Omental fat pad (tissue), 4 donors: ENCODE data around the gene LZTS2. TPM values are rescaled to one million over a fixed set of nuclear protein-coding genes. Genes with fewer than 3 reads are reported as not detected.

Experiments
- ATAC-seq: fragments of 150-250 bp; one replicate; pipeline ENCODE4 v1.9.1; 2016; ENCODE audit warnings: mild to moderate bottlenecking, moderate library complexity; ENCODE audit not compliant: low FRiP score
- DNase-seq: peaks from one replicate; pipeline ENCODE4 v3.0.0-alpha.2; 2019; ENCODE audit warnings: low spot score
- CTCF ChIP-seq, 3 donors: fragments of 450-650 bp; IDR thresholded peaks; one replicate each; pipeline ENCODE4 v1.5.1; 2016 to 2017; ENCODE audit warnings: antibody characterized with exemption in 3 of 3, mild to moderate bottlenecking in 3 of 3, moderate library complexity in 2 of 3
- total RNA-seq, 4 donors: library from RNA; depleted of rRNA; stranded (reverse); fragments of >200 nt; gene quantifications; one replicate each; pipeline ENCODE4 v1.1.0, GENCODE V29; 2016

LZTS2 gene
- total RNA-seq, 4 donors from 2014 or later: 59.4 to 98.0 (median 72.6) TPM

- TF ChIP-seq CTCF (IDR thresholded peaks at IDR 0.05): no peak
- ATAC-seq (no peak), DNase-seq (no peak)
These were observed 19.8 kb upstream of the LZTS2 start for GRCh38 chr10:100979791-100980272.

GRCh38 chr10:100980311-100980710, 19.3 kb upstream of the LZTS2 start:
- DNase-seq: no peak
- no peak for TF ChIP-seq CTCF (IDR thresholded peaks at IDR 0.05)
- no peak for ATAC-seq

GRCh38 chr10:100980711-100981110, 18.9 kb upstream of the LZTS2 start:
- DNase-seq: no peak
- ATAC-seq: no peak
- no peak for TF ChIP-seq CTCF (IDR thresholded peaks at IDR 0.05)

GRCh38 chr10:100981178-100981772, 18.3 kb upstream of the LZTS2 start:
- DNase-seq (no peak), ATAC-seq (no peak)
- no peak for TF ChIP-seq CTCF (IDR thresholded peaks at IDR 0.05)

- TF ChIP-seq CTCF (IDR thresholded peaks at IDR 0.05): no peak
- DNase-seq (no peak), ATAC-seq (no peak)
These were observed 16.4 kb upstream of the LZTS2 start for GRCh38 chr10:100982916-100983830.

- no peak for TF ChIP-seq CTCF (IDR thresholded peaks at IDR 0.05)
- DNase-seq: no peak
- ATAC-seq: no peak
These were observed 15.5 kb upstream of the LZTS2 start for GRCh38 chr10:100983868-100984671.
